ENCODE data around the gene CARS1. TPM values are rescaled to one million over a fixed set of nuclear protein-coding genes. Genes with fewer than 3 reads are reported as not detected.

The CARS1 gene
- total RNA-seq, 6 donors from 2014 or later, result 28.9 to 54.1 (median 43.0) TPM

GRCh38 chr11:3092603-3093141 lies 35.4 kb upstream of the CARS1 start:
- ATAC-seq (ENCODE audit: low FRiP score in 2 of 2), result no peak
- H3K27ac ChIP-seq, result peak overlapping the region in 1 of 4 donors; percentile 86
- no peak overlapping the region for H3K4me3 ChIP-seq
- WGBS, 2 donors, result 70 to 88% methylated on average over 5 to 9 of the region's 15 CpGs
- H3K27me3 ChIP-seq, result no peaks in the 10 kb centered on the region
- H3K36me3 ChIP-seq, result peaks cover 0 to 76% (median 38%) of the 10 kb centered on the region in 4 donors
- H3K9me3 ChIP-seq, result no peaks in the 10 kb centered on the region
- peak in 1 of 2 donors; percentile 76 for DNase-seq
- H3K4me1 ChIP-seq, result peaks cover 14 to 26% (median 21%) of the 10 kb centered on the region in 4 donors
- TF ChIP-seq EP300 (IDR thresholded peaks at IDR 0.05), result no peak
- no peak for TF ChIP-seq POLR2A (IDR thresholded peaks at IDR 0.05)
- TF ChIP-seq CTCF (IDR thresholded peaks at IDR 0.05), result no peak
- no peak for TF ChIP-seq POLR2AphosphoS5 (IDR thresholded peaks at IDR 0.05)

- Histone ChIP-seq H3K4me1 (peaks cover 14 to 26% (median 21%) of the 10 kb centered on the region in 4 donors), H3K36me3 (peaks cover 0 to 73% (median 39%) of the 10 kb centered on the region in 4 donors), H3K27me3 (no peaks in the 10 kb centered on the region), H3K4me3 (no peak overlapping the region), H3K9me3 (no peaks in the 10 kb centered on the region), H3K27ac (no peak overlapping the region)
- TF ChIP-seq POLR2A (IDR thresholded peaks at IDR 0.05) (no peak), CTCF (IDR thresholded peaks at IDR 0.05) (peak; percentile 97 to 99 (median 98))
- WGBS, 2 donors, result 48 to 60% methylated on average over 21 to 26 of the region's 27 CpGs
- DNase-seq, result peak; percentile 77 to 93
- ATAC-seq (ENCODE audit: low FRiP score in 2 of 2), result peak; percentile 71 to 80
Observed at GRCh38 chr11:3091846-3092602, 34.8 kb upstream of the CARS1 start.

- Histone ChIP-seq H3K36me3 (peaks cover 0 to 73% (median 39%) of the 10 kb centered on the region in 4 donors), H3K9me3 (no peaks in the 10 kb centered on the region), H3K4me3 (no peak overlapping the region), H3K27me3 (no peaks in the 10 kb centered on the region), H3K4me1 (peaks cover 13 to 26% (median 21%) of the 10 kb centered on the region in 4 donors), H3K27ac (no peak overlapping the region)
- DNase-seq, result no peak
- TF ChIP-seq CTCF (IDR thresholded peaks at IDR 0.05) (no peak), POLR2A (IDR thresholded peaks at IDR 0.05) (no peak), EP300 (IDR thresholded peaks at IDR 0.05) (no peak), POLR2AphosphoS5 (IDR thresholded peaks at IDR 0.05) (no peak)
- 79 to 88% methylated on average over 8 to 14 of the region's 14 CpGs for WGBS, 2 donors
- ATAC-seq (ENCODE audit: low FRiP score in 2 of 2), result no peak
Observed at GRCh38 chr11:3091081-3091845, 34.0 kb upstream of the CARS1 start.

GRCh38 chr11:3090096-3090901 lies 33.1 kb upstream of the CARS1 start:
- Histone ChIP-seq H3K27ac (no peak overlapping the region), H3K4me3 (no peak overlapping the region), H3K4me1 (peaks cover 5 to 21% (median 18%) of the 10 kb centered on the region in 4 donors), H3K27me3 (no peaks in the 10 kb centered on the region), H3K9me3 (no peaks in the 10 kb centered on the region), H3K36me3 (peaks cover 0 to 68% (median 39%) of the 10 kb centered on the region in 4 donors)
- TF ChIP-seq EP300 (IDR thresholded peaks at IDR 0.05) (no peak), CTCF (IDR thresholded peaks at IDR 0.05) (no peak), POLR2AphosphoS5 (IDR thresholded peaks at IDR 0.05) (no peak), POLR2A (IDR thresholded peaks at IDR 0.05) (no peak)
- ATAC-seq (ENCODE audit: low FRiP score in 2 of 2), result no peak
- 87 to 100% methylated on average over 10 to 12 of the region's 13 CpGs for whole genome bisulfite sequencing, 2 donors
- peak in 1 of 2 donors; percentile 74 for DNase-seq
